Skin epidermis (tissue), 12 donors: ENCODE measurements around the gene DHX16.

Experiments used
- H3K27ac ChIP-seq, 21 experiments: fragments of 200-600 bp; sonication (generic) in 11 of 21; one replicate each; pipeline ENCODE4 v1.5.0; 2020; ENCODE audit warnings: mild to moderate bottlenecking in 3 of 21, inconsistent platforms in 2 of 21, moderate library complexity in 2 of 21
- H3K4me3 ChIP-seq, 7 experiments: fragments of 200-600 bp; sonication (generic) in 2 of 7; one replicate each; pipeline ENCODE4 v1.5.0; 2020; ENCODE audit warnings: inconsistent platforms in 2 of 7, mild to moderate bottlenecking in 2 of 7, moderate library complexity in 1 of 7

Gene DHX16

GRCh38 chr6:30672445-30673253, at the start of gene DHX16:
DHX16 (minus strand) TSS chr6:30673006; CDS start chr6:30672841, 165 bp downstream.
- H3K27ac ChIP-seq: peak within 1 kb of the TSS; percentile 35 to 90 (median 81)
- H3K4me3 ChIP-seq: peak within 1 kb of the TSS; percentile 74 to 99 (median 93)

DNA sequence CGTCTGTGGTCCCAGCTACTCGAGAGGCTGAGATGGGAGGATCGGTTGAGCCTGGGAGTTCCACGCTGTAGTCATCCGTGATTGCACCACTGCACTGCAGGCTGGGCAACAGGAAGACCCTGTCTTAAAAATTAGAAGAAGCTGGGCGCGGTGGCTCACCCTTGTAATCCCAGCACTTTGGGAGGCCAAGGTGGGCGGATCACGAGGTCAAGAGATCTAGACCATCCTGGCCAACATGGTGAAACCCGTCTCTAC, 49.1 kb upstream of the DHX16 start:
- peak overlapping the region; percentile 31 to 99 (median 95) for H3K27ac ChIP-seq

DNA sequence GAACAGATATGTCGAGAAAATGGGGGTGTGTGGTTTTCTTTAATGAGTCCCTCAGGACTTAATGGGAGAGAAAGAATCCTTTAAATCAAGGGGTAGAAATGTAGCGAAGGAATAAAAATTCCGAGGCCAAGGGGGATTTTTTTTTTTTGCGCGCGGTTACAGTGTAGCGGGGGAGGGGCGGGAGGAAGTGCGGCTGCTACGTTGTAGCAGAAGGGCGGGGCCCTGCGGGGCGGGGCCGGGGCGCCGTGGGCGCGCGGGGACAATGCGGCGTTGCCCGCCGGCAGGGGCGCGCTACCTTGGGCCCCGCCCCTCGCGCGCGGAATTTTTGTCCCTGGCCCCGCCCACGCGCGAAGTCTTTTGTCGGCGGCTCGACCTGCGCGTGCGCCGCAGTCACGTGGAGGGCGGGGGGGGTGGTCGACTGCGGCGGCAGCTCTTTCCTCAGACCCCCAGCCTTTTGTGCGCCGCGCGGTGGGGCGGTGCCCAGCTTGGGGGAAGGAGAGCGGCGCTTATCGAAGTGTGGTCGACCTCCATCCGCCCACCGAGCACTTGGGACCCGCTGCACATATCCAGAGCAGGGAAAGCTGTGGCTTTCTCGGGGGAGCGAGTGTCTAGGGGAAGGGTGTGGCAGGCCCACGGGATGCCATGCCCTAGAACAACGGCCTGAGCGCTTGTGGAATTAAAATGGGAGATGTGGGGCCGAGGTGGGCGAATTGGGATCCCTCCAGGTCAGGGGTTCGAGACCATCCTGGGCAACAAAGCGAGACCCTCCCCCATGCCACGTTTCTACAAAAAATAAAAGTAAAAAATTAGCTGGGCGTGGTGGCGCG, 48.6 kb upstream of the DHX16 start:
- Histone ChIP-seq H3K4me3 (peak overlapping the region; percentile 70 to 91 (median 81)), H3K27ac (peak overlapping the region; percentile 71 to 99 (median 95))

More for the DNA sequence above, 49.1 kb upstream of the DHX16 start:
- peak overlapping the region; percentile 70 to 91 (median 81) for H3K4me3 ChIP-seq

DNA sequence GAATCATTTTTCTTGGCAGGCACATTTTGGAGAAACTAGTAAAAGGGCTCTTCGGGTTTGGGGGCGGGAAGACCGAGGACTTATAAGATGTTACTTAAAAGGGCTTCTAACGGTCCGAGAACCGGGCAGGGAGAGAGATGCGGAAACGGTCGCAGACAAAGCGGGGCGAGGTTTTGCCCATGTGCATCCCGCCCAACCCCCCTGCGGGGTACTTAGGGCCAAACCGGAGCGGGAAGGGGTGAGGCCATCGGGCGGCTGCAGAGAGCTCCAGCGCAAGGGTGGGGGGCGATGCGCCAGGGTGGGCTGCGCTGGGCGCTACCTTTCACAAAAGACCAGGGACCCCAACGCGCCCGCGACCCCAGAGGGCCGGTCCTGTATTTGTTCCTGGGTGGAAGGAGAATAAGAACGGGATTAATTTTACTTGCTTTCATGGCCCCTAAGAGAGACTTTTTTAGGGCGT, 48.0 kb upstream of the DHX16 start:
- Histone ChIP-seq H3K4me3 (peak overlapping the region; percentile 70 to 91 (median 81)), H3K27ac (peak overlapping the region; percentile 71 to 99 (median 95))

- Histone ChIP-seq H3K4me3 (peak within 1 kb of the TSS; percentile 70 to 91 (median 81)), H3K27ac (peak within 1 kb of the TSS; percentile 71 to 99 (median 95))
Observed at GRCh38 chr6:30719791-30720737, 47.3 kb upstream of the DHX16 start, which contains the start of gene TUBB. TUBB (plus strand) TSS chr6:30720352; CDS start chr6:30720507, 155 bp downstream.

DNA sequence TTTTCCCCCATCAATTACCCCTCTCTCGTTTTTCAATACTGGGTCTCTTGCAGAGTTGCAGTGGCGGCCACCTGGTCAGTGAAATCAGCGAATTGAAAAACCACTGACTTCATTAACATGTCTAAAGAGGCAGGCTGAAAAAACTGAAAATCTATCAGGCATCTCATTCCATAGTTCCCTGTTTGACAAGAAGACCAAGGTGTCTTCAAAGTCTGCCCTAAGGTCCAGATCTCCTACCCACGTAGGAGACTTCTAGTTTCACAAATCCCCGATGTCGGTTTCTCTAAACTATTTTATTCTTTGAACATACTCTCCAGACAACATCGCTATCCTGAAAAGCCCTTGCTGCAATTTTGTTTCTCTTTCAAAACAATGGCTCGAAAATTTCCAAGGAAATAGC, 46.5 kb upstream of the DHX16 start:
- H3K4me3 ChIP-seq: peak overlapping the region; percentile 70 to 91 (median 81)
- H3K27ac ChIP-seq: peak overlapping the region in 20 of 21 experiments; percentile 71 to 99 (median 94)

DNA sequence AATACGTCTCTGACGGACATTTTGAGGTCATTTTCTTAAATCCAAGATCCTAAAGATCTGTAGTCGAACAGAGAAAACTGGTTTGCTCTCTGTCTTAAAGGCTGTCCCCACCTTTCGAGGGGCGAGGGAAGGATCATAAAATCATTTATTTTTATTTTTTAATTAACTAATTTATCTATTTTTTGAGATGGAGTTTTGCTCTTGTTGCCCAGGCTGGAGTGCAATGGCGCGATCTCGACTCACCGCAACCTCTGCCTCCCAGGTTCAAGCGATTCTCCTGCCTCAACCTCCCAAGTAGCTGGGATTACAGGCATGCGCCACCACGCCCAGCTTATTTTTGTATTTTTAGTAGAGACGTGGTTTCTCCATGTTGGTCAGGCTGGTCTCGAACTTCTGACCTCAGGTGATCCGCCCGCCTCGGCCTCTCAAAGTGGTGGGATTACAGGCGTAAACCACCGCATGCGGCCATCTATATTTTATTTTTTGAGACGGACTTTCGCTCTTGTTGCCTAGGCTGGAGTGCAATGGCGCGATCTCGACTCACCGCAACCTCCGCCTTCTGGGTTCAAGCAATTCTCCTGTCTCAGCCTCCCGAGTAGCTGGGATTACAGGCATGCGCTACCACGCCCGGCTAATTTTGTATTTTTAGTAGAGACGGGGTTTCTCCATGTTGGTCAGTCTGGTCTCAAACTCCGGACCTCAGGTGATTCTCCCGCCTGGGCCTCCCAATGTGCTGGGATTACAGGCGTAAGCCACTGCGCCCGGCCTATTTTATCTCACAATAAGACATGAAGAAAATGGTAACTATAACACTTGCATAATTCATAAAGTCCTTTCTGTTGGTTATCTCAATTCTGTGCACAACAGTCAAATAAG, 45.3 kb upstream of the DHX16 start:
- Histone ChIP-seq H3K4me3 (peak overlapping the region; percentile 17 to 63 (median 59)), H3K27ac (peak overlapping the region in 20 of 21 experiments; percentile 4 to 98 (median 84))

GRCh38 chr6:30717129-30717844, 44.5 kb upstream of the DHX16 start, which contains the start of gene MDC1:
MDC1 (minus strand) TSS chr6:30717281; CDS start chr6:30715175, 2,106 bp downstream.
- Histone ChIP-seq H3K27ac (peak within 1 kb of the TSS in 20 of 21 experiments; percentile 77 to 96 (median 87)), H3K4me3 (peak within 1 kb of the TSS; percentile 54 to 63 (median 59))

DNA sequence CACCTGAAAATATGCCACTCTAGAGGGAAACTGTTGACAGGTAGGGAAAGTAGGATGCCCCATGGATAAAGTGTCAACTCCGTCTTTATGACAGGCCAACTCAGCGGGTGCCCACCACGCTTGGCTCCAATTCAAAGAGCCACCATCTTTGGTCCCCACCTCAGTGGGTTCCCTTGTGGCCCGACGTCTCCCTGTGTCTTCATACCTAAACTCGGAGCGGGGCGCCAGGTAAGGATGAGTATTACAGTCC, 44.0 kb upstream of the DHX16 start:
- Histone ChIP-seq H3K4me3 (peak overlapping the region; percentile 54 to 63 (median 59)), H3K27ac (peak overlapping the region in 20 of 21 experiments; percentile 70 to 93 (median 86))

- Histone ChIP-seq H3K27ac (no peak overlapping the region), H3K4me3 (no peak overlapping the region)
Observed at GRCh38 chr6:30714263-30714662, 41.5 kb upstream of the DHX16 start.

- H3K27ac ChIP-seq: peak overlapping the region in 4 of 21 experiments; percentile 19 to 26 (median 22)
Observed at GRCh38 chr6:30712441-30712945, 39.7 kb upstream of the DHX16 start.

GRCh38 chr6:30711758-30712380, 39.1 kb upstream of the DHX16 start:
- Histone ChIP-seq H3K27ac (peak overlapping the region in 3 of 21 experiments; percentile 20 to 26 (median 24)), H3K4me3 (no peak overlapping the region)

More at GRCh38 chr6:30712441-30712945, 39.7 kb upstream of the DHX16 start:
- no peak overlapping the region for H3K4me3 ChIP-seq

- Histone ChIP-seq H3K27ac (no peak overlapping the region), H3K4me3 (no peak overlapping the region)
Observed at GRCh38 chr6:30709101-30709868, 36.5 kb upstream of the DHX16 start.

- H3K27ac ChIP-seq: peak overlapping the region in 1 of 21 experiments; percentile 58
Observed at GRCh38 chr6:30707281-30707850, 34.6 kb upstream of the DHX16 start.

GRCh38 chr6:30705620-30706019, 32.8 kb upstream of the DHX16 start:
- Histone ChIP-seq H3K27ac (peak overlapping the region in 1 of 21 experiments; percentile 65), H3K4me3 (no peak overlapping the region)

More at GRCh38 chr6:30707281-30707850, 34.6 kb upstream of the DHX16 start:
- no peak overlapping the region for H3K4me3 ChIP-seq

- no peak overlapping the region for H3K27ac ChIP-seq
- H3K4me3 ChIP-seq: no peak overlapping the region
Observed at GRCh38 chr6:30703821-30704220, 31.0 kb upstream of the DHX16 start.
